GM21360 (cell line): ENCODE results near the gene SHE.

ENCODE experiments used
- ATAC-seq: cut with Tn5 transposase; IDR thresholded peaks from one replicate; pipeline ENCODE4 v1.9.1; 2021; ENCODE audit warnings: mild to moderate bottlenecking, moderate library complexity; ENCODE audit not compliant: unreplicated experiment

The SHE gene

GRCh38 chr1:154481053-154481452, 21.2 kb downstream of the SHE start:
- ATAC-seq: no peak

DNA sequence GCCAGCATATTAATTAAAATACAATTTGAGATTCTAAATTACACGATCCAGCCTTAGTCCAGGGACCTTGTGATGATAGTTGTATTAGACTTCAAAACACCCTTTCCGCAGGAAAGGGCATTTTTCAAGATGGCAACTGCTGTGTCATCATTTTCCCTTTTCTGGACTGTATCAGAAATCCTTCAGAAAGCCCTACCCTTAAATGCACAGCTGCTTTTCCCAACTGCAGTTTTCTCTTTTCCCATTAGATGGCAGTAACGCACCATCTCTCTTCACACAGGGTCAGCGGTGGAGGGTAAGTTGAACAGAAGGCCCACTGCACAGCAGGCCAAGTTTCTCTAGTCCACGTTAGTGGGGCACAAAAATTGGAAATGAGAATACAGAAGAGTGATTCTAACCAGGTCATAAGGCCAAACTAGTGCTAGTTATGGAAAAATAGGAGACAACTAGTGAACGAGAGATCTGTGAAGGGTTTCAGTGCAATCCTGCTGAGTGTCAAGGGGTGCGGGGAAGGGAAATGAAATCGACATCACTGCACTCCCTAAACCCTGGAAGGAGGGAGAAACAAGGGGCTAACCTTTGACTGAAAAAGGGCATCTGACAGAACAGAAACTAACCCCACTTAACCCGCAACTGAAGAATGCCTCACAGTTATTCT, 22.3 kb downstream of the SHE start:
- ATAC-seq: peak; percentile 55

DNA sequence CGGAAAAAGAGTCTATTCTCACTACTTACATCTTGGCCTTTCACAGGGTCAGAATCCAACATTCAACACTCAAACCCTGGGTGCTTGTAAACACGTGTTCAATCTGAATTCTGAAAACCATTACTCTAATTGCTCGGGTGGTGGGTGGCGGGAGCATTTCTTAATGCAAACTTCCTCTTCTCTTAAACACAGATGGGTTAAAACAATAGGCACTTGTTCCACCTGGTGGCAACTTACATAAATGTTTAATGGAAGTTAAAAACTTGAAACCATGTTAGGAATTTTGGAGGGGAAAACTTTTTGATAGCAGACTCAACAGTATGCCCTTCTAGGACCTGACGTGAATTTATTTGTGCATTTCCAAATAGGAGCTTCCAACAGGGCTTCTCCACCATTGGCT, 23.6 kb downstream of the SHE start:
- no peak for ATAC-seq

- no peak for ATAC-seq
These were observed 24.2 kb downstream of the SHE start for GRCh38 chr1:154478013-154478412.

GRCh38 chr1:154476791-154477190, 25.4 kb downstream of the SHE start:
- no peak for ATAC-seq

DNA sequence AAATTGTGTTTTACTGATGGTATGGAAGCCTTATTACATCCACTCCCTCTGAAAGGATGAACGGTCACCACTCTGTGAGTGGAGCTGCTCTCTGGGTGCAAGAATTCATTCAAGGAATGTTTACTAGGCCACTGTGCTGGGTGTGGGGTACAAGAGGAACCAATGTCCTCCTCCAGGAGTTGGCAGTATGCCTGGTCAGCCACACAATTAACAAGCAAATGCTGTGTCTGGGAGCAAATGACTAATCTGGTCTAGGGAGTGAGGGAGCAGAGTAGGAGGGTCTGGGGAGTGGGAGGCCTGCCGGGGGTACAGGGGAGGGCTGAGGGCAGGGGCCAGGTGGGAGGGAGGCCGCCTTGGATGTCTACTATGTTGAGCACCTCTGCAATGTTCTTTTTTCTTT, 27.4 kb downstream of the SHE start:
- ATAC-seq: no peak

GRCh38 chr1:154471304-154471703, 30.9 kb downstream of the SHE start:
- no peak for ATAC-seq

DNA sequence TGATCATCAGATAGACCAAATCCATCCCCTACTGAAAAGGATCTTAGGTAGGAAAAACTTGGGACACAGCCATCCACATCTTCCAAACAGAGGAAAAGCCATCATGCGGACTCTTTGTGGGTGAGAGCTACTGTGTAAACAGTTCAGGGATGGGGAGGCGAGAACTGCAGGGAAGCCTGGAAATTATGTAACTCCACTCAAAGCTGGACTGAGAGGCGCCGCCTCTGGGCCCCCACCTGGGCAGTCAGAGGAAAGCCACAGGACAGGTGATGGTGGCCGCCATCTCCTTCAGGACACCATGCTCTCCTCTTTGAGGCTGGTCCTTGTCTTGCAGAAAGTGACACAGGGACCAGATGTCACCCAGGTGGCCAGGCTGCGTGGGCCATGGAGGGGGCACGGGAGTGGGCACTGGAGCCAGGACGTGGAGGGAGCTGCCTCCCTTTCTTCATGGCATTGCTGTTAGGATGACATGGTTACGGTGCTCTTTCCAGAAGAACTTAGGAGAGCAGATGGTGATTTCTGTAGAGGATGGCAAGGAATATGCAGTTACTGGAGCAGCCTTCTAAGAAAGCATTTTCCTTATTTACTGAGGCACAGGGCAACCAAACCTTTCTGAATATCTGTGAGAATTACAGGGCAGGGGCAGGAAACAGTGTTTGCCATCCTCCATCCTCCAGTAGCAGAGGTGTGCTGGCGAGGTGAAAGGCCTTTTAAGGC, 32.2 kb downstream of the SHE start:
- ATAC-seq: no peak

DNA sequence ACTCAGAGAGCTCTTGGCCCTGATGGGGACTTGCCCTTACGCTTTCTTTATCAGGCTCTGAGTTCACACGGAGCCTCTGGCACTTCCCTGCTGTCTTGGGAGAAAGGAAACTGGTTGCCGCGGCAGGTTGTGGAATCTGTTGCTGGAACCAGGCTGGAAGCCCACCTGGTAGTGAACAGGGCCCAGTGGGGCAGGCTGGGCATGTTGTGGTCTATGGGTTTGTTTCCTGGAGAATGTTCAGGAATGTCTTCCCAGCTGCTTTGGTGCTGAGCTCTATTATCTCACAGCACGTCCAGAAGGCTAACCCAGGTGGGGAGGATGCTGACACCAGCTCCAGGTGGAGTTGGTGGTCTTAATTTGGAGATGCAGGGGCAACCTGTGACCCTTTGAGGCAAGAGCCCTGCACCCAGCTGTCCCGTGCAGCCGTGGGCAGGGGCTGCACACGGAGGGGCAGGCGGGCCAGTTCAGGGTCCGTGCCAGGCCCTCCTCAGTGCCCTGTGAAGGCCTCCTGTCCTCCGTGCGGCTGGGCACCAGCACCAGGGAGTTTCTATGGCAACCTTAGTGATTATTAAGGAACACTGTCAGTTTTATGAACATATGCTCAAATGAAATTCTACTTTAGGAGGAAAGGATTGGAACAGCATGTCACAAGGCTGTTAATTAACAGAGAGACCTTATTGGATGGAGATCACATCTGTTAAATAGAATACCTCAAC, 33.5 kb downstream of the SHE start:
- ATAC-seq: no peak

GRCh38 chr1:154467434-154468102, 34.6 kb downstream of the SHE start:
- no peak for ATAC-seq

GRCh38 chr1:154466921-154467417, 35.2 kb downstream of the SHE start:
- no peak for ATAC-seq

GRCh38 chr1:154466206-154466605, 36.0 kb downstream of the SHE start:
- no peak for ATAC-seq

DNA sequence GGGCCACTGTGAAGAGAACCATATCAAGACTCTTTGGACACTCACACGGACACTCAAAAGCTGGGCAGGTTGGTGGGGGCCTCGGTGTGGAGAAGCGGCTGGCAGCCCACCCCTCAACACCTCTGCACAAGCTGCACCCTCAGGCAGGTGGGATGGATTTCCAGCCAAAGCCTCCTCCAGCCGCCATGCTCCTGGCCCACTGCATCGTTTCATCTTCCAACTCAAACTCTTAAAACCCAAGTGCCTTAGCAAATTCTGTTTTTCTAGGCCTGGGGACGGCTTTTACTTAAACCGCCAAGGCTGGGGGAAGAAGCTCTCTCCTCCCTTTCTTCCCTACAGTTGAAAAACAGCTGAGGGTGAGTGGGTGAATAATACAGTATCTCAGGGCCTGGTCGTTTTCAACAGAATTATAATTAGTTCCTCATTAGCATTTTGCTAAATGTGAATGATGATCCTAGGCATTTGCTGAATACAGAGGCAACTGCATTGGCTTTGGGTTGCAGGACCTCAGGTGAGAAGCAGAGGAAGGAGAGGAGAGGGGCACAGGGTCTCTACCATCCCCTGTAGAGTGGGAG, 36.5 kb downstream of the SHE start:
- no peak for ATAC-seq

DNA sequence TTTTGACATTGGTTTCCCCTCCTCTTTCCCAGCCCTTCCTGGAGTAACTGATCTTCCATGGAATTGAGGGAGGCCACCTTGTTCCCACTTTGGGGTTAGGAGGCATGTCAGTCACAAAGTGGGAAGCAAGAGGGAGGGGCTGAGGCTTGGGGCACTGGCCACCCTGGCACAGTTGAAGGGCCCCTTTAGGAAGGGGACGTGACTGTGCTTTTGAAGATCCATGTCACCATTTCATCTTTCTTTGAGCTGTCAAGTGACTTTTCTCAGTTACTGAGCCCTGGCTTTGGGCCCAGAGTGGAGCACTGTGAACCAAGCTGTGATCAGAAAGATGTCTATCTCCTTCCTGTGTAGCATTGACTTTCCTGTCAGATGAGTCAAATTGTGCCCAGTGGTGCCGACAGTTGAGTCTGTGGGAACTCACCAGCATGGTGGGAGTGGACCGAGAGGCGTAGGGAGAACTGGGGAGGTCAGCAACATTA, 38.7 kb downstream of the SHE start:
- ATAC-seq: no peak

- no peak for ATAC-seq
These were observed 41.4 kb downstream of the SHE start for GRCh38 chr1:154460695-154461260.

DNA sequence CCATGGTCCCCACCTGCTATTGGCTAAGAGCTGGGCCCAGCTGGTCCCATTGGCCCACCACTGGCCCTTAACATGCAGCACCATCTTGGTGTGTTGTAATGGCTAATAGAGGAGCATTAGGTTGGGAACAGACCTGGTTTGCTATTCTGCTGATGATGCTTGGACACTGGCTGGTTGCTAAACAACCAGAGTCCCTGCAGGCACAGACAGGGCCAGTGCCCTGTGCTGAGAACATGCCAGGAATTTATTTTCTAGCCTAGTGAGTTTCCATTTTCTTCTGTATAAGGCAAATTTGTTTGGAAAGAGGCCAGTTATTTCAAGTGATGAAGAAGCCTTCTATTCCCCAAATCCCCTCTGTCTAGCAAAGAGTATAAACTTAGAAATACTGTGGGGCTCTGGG, 43.1 kb downstream of the SHE start:
- ATAC-seq: no peak

DNA sequence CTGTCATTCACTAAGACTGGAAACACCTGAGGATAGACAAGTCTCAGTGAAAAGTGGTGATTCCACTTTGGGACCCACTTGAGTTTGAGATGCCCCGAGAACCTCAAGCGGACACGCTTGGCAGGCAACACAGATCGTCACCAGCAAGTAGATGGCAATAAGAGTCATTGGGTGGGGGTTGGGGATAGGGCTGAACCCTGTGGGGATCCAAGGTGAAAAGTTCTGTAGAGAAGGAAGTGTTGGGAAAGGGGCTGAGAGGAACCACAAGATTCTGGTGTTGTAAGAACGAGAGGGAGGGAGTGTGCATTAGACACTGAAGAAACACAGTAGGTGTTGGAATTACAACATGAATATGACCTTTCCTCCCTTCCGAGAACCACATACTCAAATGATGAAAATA, 45.6 kb downstream of the SHE start:
- ATAC-seq: no peak

DNA sequence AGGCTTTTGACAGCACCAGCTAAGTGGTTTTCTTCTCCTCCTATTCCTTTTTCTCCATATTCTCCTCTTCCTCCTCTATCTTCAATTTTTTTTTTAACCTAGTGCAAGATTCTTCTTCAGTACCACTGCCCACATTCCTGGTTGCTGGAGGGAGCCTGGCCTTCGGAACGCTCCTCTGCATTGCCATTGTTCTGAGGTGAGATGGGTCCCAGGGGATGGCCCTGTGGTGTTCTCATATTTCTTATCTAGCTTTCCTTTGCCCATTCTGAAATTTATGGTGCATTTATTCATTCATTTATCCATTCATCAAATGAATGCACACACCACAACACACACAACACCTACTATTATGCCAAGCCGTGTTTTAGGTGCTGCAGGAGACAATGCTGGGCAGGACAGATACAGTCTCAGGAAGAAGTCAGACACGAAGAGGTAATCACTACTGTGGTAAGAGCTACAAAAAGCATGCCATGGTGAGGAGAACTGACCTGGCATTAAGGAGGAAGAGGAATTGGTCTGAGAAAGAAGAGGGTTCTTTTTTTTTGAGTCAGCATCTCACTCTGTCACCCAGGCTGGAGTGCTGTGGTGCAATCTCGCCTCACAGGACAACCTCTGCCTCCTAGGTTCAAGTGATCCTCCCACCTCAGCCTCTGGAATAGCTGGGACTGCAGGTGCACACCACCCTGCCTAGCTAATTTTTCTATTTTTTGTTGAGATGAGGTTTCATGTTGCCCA, 47.7 kb downstream of the SHE start:
- no peak for ATAC-seq

- ATAC-seq: no peak
These were observed 48.4 kb downstream of the SHE start for GRCh38 chr1:154453574-154454352.
